GM23248 (cell line): ENCODE measurements around the gene PDCD7.

Experiments used
- EZH2 ChIP-seq: fragments of 200-600 bp; sonication (generic); IDR thresholded peaks from 2 replicates; pipeline ENCODE4 v1.6.1; 2018; ENCODE audit warnings: antibody characterized with exemption, mild to moderate bottlenecking; ENCODE audit not compliant: insufficient read depth, poor library complexity, severe bottlenecking
- EZH2phosphoT487 ChIP-seq: fragments of 200-600 bp; sonication (generic); IDR thresholded peaks from 2 replicates; pipeline ENCODE4 v1.6.1; 2018; ENCODE audit warnings: antibody characterized with exemption, moderate library complexity, mild to moderate bottlenecking, low read depth; ENCODE audit not compliant: insufficient read depth

GRCh38 chr15:65147902-65148301 is 14.3 kb upstream of the PDCD7 start:
- no peak for TF ChIP-seq EZH2
- no peak for TF ChIP-seq EZH2phosphoT487
